Skeletal muscle cell (primary cell): ENCODE measurements around the gene POMT1.
"Not testable (repeated sequence)": the region's sequence is repeated elsewhere in the genome, so short reads cannot be mapped to it uniquely, and the experiment has no call there.

Experiments used
- DNase-seq: peaks from one replicate; pipeline ENCODE4 v3.0.0-alpha.2; 2010; ENCODE audit warnings: low read depth
- H3K4me3 ChIP-seq: 2 replicates; pipeline ENCODE4 v1.5.1; 2011; ENCODE audit warnings: low read depth, mild to moderate bottlenecking, control low read depth, low read length, moderate library complexity

Gene POMT1

DNA sequence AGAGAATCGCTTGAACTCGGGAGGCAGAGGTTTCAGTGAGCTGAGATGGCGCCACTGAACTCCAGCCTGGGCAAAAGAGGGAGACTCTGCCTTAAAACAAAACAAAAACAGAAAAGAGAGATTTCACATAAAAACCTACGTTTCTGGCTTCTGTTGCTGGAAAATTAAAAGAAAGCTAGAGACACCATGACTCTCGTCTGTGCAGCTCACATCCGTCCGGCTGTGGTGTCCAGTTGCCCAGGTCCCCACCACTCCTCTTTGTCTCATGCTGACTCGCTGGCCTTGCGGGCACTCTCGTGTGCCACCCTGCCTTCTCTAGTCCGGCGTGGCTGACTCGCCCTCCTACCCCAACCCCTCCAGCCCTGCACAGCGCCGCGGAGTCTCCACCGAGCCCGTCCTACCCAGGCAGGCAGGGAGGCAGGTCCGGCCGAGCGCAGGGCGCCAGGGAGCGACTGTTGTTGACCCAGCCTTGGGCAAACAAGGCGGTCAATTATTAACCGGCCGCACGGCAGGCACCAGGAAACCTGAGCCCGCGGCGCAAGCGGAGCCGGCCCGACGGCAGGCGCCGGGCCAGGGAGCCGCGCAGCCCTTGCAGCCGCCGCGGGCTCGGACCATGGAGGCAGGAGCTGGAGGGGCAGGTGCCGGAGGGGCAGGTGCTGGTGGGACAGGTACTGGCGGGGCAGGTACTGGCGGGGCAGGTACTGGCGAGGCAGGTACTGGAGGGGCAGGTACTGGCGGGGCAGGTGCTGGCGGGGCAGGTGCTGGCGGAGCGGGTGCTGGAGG is 42.5 kb downstream of the POMT1 start, which contains the start of gene PRRT1B:
TSS of gene PRRT1B (plus strand) at position 521 of the 783 bp plus-strand sequence. CDS start at position 614, 93 bp downstream.
- DNase-seq: no peak
- no peak within 1 kb of the TSS for H3K4me3 ChIP-seq

DNA sequence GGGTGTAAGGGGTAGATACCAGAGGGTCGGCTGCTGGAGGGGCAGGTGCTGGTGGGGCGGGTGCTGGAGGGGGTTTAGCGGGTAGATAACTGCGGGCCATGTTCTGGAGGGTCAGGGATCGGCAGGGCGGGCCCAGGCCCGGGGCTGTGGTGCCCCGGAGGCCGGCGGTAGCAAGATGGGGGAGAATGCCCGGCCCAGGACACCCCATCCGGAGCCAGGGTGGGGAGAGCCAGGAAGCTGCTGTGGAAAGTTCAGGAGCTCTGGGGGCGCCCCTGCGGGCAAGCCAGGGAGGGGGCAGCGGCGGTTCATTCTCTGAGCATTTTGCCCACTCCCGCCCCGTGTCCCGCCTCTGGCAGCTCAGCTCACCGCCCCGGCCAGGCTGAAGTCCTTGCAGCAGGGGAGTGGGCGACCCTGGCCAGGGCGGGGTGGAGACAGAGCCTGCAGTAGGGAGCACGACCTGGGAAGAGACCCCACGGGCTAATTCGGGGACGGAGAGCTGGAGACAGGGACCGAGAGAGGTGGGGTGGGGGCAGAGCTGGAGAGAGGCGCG is 43.1 kb downstream of the POMT1 start:
- DNase-seq: no peak
- no peak overlapping the region for H3K4me3 ChIP-seq

DNA sequence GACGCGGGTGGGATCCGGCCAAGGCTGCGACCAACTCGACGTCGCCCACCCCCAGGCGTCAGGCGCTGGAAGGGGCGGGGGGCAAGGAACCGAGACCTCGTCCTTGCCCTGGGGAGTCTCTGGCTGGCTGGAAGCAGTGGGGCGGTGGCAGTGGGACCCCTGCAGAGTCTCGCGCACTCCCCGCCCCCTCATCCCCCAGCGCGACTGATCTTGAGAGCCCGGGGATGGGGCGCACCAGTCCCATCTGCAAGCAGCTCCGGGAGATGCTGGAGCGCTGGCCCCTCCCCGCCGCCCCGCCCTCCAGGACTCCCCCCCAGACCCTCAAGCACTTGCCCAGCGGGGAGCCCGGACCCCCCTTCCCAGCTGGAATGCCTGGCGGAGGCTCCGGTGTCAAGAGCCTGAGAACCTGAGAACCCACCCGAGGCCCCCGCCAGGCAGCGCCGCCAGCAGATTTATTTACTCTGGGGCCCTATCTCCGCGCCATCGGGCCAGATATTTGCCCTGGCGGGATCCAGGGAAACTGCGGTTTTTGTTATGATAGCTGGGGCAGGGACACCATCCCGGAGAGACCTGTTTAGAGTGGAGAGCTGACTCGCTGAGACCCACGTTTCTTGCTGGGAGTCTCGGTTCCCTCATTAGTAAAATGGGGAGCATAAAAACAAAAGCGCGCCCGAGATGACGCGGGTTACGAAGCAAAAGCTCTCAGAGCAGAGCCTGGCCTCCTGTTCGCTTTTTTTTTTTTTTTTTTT is 43.8 kb downstream of the POMT1 start:
- peak overlapping the region; percentile 27 for H3K4me3 ChIP-seq
- DNase-seq: no peak

DNA sequence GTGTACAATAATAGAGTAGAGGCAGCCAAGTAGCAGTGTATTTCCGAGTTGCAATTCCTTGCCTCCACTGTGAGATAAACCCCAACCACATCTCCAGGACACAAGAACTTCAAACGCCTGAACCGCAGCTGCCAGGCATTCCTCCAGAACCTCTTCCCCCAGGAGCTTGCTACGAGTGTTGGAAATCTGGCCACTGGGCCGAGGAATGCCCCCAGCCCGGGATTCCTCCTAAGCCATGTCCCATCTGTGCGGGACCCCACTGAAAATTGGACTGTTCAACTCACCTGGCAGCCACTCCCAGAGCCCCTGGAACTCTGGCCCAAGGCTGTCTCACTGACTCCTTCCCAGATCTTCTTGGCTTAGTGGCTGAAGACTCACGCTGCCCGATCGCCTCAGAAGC is 46.5 kb downstream of the POMT1 start:
- DNase-seq, H3K4me3 ChIP-seq: not testable (repeated sequence)

DNA sequence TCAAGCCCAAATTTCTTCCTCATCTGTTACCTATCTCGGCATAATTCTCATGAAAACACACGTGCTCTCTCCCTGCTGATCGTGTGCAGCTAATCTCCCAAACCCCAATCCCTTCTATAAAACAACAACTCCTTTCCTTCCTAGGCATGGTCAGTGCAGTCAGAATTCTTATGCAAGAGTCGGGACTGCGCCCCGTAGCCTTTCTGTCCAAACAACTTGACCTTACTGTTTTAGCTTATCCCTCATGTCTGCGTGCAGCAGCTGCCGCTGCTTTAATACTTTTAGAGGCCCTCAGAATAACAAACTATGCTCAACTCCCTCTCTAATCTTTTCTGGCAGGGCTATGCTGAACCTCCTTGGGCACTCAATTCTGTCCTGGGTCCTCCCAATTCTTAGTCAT is 47.7 kb downstream of the POMT1 start:
- DNase-seq, H3K4me3 ChIP-seq: not testable (repeated sequence)

DNA sequence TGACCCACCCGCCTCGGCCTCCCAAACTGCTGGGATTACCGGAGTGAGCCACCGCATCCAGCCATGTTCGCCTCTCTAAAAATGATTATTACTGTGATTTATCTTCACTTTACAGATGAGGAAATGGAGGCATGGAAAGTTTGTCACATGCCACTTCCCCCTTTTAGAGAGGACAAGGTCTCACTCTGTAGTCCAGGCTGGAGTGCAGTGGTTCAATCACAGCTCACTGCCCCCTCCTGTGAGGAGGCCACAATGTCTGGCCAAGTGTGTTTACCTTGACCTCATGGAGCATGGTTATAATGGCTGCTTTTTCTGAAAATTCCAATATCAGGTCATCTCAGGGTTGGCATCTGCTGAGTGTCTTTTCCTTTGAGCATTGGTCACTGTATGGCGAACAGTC is 49.3 kb downstream of the POMT1 start:
- H3K4me3 ChIP-seq: no peak overlapping the region
- DNase-seq: no peak

DNA sequence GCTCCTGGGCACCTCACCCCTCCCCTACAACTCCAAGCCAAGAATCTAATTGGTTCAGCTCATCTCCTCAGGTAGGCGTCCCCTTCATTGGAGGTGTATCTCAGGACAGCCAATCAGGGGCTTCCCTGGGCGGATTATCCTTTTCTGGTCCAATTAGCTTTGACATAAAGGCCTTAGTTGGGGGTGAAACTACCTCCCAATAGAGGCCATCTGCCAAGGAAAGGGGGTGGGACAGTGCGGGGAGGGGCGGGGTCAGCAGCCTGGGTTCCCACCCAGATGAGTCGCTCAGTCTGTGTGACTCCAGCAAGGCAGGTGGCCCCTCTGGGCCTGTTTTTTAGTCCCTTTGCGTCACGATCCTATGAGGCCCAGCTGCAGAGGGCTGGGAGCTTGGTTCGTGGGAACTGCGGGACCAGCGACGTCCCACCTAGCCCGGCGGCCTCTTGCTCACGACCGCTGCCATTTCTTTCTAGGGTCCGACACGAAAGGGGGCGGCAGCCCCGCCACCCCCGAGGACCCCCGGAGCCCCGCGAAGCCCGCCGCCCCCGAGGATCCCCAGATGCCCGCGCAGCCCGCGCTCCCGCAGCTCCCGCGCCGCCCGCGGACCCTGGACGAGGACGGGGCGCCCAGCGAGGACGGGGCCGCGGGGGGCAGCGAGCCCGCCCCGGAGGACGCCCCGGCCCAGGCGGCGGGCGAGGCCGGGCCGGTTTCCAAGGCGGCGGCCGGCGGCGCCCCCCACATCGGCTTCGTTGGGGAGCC is 51.5 kb downstream of the POMT1 start:
- DNase-seq: no peak
- no peak overlapping the region for H3K4me3 ChIP-seq

DNA sequence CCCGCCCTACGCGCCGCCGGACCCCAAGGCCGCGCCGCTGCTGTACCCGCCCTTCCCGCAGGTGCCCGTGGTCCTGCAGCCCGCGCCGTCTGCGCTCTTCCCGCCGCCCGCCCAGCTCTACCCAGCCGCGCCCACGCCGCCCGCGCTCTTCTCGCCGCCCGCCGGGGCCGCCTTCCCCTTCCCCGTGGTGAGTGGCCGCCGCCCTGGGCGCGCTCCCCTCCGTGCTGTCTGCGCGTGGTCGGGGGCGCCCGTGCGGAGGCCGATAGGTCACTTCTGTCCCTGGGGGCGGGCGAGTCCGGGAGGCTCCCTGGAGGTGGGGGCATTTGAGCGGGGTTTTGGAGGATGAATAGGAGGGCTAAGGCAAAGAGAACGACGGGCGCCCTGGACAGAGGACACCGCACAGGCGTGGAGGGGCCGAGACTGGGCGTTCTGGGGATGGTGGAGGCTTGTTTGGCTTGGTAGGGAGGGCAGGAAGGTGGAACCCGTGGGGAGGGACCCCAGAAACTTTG is 52.2 kb downstream of the POMT1 start:
- no peak overlapping the region for H3K4me3 ChIP-seq
- no peak for DNase-seq

DNA sequence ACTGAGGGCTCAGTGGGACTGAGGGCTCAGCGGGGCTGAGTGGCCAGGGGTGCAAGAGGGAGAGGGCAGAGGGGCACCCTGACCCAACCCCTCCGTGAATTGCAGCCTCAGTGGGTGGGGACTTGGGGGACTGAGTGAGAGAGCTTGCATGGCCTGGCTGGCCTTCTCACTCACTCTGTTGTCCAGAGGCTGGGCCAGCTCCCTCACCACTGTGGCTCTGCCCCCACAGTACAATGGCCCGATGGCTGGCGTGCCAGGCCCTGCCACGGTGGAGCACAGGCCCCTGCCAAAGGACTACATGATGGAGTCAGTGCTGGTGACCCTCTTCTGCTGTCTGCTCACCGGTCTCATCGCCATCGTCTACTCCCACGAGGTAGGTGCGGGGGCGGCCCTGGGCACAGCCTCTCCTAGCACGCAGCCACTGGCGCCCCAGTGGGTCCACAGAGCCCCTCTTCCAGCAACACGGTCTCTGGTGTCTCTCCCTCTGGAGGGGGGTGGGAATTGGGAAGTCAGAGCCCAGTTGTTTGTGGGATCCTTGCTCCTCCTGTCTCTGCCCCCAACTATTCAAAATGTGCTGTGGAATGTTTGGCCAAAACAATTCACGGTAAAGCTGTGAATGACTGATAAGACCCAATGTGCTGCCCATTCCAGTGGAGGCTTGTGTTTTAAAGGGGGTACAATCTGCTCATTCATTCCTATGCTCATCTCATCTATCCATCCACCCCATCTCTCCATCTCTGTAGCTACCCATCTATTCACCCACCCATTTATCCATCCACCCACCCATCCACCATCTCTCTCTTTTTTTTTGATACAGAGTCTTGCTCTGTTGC is 53.3 kb downstream of the POMT1 start:
- no peak overlapping the region for H3K4me3 ChIP-seq
- no peak for DNase-seq

DNA sequence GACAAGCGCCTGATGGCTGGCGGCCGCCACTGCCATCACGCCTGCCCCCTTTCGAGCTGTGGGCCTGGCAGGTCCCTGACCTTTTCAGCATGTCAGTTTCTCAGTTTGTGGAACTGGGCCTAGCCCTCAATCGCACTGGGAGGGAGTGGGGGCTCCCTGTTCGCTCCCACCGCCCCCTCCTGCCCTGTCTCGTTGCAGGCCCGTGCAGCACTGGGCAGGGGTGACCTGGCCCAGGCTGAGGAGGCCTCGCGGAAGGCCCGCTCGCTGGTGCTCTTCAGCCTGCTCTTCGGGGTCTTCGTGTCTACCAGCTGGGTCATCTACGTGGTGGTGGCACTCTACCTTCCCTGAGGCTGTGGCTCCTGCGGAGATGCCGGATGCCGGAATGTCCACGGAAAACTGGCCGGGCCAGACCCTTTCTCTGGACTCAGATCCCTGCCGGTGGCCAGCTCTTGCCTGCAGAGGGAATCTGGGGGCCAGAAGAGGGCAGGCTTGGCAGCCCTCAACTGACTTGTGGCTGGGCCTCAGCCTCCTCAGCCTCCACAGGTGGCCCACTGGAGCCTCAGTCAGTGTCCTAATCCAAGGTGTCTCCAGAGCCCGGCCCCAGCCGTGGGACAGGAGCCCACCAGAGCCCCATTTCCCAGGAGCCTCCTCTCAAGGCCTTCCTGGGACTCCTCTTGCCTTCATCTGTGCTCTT is 55.3 kb downstream of the POMT1 start:
- no peak overlapping the region for H3K4me3 ChIP-seq

DNA sequence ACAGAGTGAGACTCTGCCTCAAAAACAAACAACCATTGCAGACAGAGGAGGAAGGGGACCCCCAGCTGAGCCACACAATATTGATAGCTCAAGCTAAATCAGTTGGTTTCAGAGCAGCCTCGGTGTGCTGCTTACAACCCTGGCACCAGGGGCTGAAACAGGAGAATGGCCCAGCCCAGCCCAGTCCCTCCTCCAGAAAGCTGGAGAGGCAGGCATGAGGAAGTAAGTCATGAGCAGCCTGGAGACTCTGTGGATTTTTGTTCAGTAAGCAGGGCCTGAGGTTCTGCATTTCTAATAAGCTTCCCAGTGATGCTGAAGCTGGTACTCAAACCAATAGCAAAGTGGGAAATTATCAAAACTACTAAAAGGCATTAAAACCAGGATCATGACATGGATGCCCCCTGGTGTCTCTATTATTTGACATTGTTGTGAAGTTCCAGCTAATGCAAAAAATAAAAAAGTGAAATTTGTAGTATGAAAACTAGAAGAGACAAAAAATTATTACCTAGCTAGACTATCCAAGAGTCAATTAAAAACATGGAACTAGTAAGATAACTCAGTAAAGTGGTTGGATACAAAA is 56.8 kb downstream of the POMT1 start:
- no peak overlapping the region for H3K4me3 ChIP-seq
- DNase-seq: no peak

More for the DNA sequence above, 55.3 kb downstream of the POMT1 start:
- no peak for DNase-seq

DNA sequence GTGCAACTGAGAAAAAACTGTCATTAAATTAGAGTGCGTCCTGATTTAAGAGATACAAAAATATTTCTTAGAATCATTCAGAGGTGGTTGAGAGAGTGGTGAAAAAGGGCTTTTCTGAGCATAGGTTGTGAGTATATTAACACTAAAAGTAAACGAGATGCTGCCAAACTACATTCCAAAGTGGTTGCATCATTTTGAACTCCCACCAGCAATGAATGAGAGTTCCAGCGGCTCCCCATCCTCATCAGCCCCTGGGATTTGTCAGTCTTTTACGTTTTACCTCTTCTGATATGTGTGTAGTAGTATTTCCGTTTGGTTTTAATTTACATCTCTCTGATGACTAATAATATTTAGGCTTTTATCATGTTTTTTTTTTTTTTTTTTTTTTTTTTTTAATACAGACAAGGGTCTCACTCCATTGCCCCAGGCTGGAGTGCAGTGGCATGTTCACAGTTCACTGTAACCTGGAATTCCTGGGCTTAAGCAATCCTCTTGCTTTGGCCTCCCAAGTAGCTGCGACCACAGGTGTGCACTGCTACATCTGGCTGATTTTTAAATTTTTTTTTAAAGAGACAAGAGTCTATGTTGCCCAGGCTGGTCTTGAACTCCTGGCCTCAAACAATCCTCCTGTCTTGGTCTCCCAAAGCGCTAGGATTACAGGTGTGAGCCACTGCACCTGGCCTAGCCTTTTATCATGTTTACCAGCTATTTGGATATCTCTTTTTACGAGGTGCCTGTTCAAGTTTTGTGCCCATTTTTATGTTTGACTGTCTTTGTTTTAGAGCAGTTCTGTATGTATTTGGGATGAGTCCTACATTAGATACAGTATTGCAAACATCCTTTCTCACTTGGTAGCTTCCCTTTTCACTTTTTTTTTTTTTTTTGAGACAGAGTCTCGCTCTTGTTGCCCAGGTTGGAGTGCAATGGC is 59.6 kb downstream of the POMT1 start:
- no peak overlapping the region for H3K4me3 ChIP-seq
- DNase-seq: no peak

DNA sequence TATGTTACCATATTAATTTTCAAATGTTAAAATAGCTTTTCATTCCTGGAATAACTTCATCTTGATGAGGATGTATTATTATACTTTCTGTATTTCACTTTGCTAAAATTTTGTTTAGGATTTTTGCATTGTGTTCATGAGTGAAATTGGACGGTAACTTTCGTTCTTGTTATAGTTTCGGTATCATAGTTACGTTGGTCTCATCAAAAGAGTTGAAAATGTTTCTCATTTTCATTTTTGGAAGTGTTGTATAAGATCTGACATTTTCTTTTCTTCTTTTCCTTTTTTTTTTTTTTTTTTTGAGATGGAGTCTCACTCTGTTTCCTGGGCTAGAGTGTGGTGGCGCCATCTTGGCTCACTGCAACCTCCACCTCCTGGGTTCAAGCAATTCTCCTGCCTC is 62.7 kb downstream of the POMT1 start:
- no peak overlapping the region for H3K4me3 ChIP-seq

DNA sequence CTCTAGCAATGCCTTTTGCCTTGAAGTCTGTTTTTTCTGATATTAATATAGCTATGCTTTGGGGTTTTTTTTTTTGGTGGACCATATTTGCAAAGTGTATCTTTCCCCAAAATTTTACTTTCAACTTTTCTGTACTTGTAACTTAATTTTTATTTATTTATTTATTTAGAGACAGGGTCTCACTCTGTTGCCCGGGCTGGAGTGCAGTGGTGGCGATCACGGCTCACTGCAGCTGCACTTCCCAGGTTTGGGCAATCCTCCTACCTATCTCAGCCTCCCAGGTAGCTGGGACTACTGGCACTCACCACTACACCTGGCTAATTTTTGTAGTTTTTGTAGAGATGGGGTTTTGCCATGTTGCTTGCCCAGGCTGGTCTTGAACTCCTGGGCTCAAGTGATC is 63.4 kb downstream of the POMT1 start:
- no peak overlapping the region for H3K4me3 ChIP-seq
- no peak for DNase-seq

More for the DNA sequence above, 62.7 kb downstream of the POMT1 start:
- DNase-seq: no peak

DNA sequence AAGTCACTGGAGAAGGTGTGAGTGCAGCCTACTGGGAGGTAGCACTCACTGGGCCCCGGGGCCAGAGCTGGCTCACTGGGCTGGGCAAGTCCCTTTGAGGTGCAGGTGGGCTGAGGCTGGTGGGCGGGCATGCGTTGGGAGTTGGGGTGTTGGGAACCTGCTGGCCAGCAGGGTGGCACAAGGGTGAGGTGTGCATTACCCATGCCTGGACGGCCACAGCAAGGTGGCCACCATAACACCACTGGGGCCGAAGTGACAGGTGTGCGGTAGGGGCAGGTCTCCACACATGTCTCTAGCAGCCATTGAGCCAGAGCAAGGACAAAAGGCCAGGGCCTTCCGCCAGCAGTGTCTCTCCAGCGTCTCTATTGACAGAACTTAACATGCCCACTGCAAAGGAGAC is 65.2 kb downstream of the POMT1 start:
- no peak for DNase-seq
- H3K4me3 ChIP-seq: no peak overlapping the region
